Rectal smooth muscle tissue (tissue), 1 donor: ENCODE results near the gene AEBP2.

ENCODE experiments used
- H3K27ac ChIP-seq: one replicate; pipeline ENCODE4 v1.7.0; 2013; ENCODE audit warnings: low read depth, low read length, inconsistent platforms
- H3K27me3 ChIP-seq: one replicate; pipeline ENCODE4 v1.7.0; 2013; ENCODE audit warnings: low read length; ENCODE audit not compliant: control insufficient read depth, insufficient read depth
- H3K36me3 ChIP-seq: one replicate; pipeline ENCODE4 v1.7.0; 2013; ENCODE audit warnings: low read length; ENCODE audit not compliant: control insufficient read depth, insufficient read depth
- H3K4me1 ChIP-seq: one replicate; pipeline ENCODE4 v1.7.0; 2013; ENCODE audit warnings: low read length; ENCODE audit not compliant: control insufficient read depth, insufficient read depth
- H3K4me3 ChIP-seq: one replicate; pipeline ENCODE4 v1.7.0; 2013; ENCODE audit warnings: low read length
- H3K9ac ChIP-seq: one replicate; pipeline ENCODE4 v1.7.0; 2013; ENCODE audit warnings: low read length

AEBP2 gene

GRCh38 chr12:19447386-19447785 is 8.1 kb downstream of the AEBP2 start:
- no peak overlapping the region for H3K9ac ChIP-seq
- no peaks in the 10 kb centered on the region for H3K36me3 ChIP-seq
- H3K4me1 ChIP-seq, result peaks cover 3% of the 10 kb centered on the region
- no peaks in the 10 kb centered on the region for H3K27me3 ChIP-seq
- H3K27ac ChIP-seq, result no peak overlapping the region
- no peak overlapping the region for H3K4me3 ChIP-seq

- H3K27ac ChIP-seq, result peak overlapping the region; percentile 8
- peaks cover 4% of the 10 kb centered on the region for H3K4me1 ChIP-seq
- no peak overlapping the region for H3K9ac ChIP-seq
- no peaks in the 10 kb centered on the region for H3K36me3 ChIP-seq
- no peak overlapping the region for H3K4me3 ChIP-seq
- no peaks in the 10 kb centered on the region for H3K27me3 ChIP-seq
These were observed 10.5 kb downstream of the AEBP2 start for GRCh38 chr12:19449814-19450213.

- Histone ChIP-seq H3K27ac (peak overlapping the region; percentile 8), H3K27me3 (no peaks in the 10 kb centered on the region), H3K4me3 (no peak overlapping the region), H3K9ac (no peak overlapping the region), H3K36me3 (no peaks in the 10 kb centered on the region), H3K4me1 (peaks cover 4% of the 10 kb centered on the region)
These were observed 11.1 kb downstream of the AEBP2 start for GRCh38 chr12:19450362-19450761.

GRCh38 chr12:19451196-19451595 is 11.9 kb downstream of the AEBP2 start:
- Histone ChIP-seq H3K4me1 (peaks cover 4% of the 10 kb centered on the region), H3K36me3 (no peaks in the 10 kb centered on the region), H3K4me3 (no peak overlapping the region), H3K9ac (no peak overlapping the region), H3K27me3 (no peaks in the 10 kb centered on the region), H3K27ac (no peak overlapping the region)

GRCh38 chr12:19453961-19454360 is 14.7 kb downstream of the AEBP2 start:
- Histone ChIP-seq H3K36me3 (no peaks in the 10 kb centered on the region), H3K27ac (no peak overlapping the region), H3K27me3 (no peaks in the 10 kb centered on the region), H3K4me1 (peaks cover 4% of the 10 kb centered on the region), H3K9ac (no peak overlapping the region), H3K4me3 (no peak overlapping the region)

- no peak overlapping the region for H3K27ac ChIP-seq
- peaks cover 2% of the 10 kb centered on the region for H3K4me1 ChIP-seq
- H3K27me3 ChIP-seq, result no peaks in the 10 kb centered on the region
- H3K36me3 ChIP-seq, result no peaks in the 10 kb centered on the region
- no peak overlapping the region for H3K9ac ChIP-seq
- H3K4me3 ChIP-seq, result no peak overlapping the region
These were observed 15.5 kb downstream of the AEBP2 start for GRCh38 chr12:19454837-19455236.

- H3K9ac ChIP-seq, result no peak overlapping the region
- peaks cover 2% of the 10 kb centered on the region for H3K4me1 ChIP-seq
- H3K27ac ChIP-seq, result no peak overlapping the region
- H3K27me3 ChIP-seq, result no peaks in the 10 kb centered on the region
- H3K36me3 ChIP-seq, result no peaks in the 10 kb centered on the region
- no peak overlapping the region for H3K4me3 ChIP-seq
These were observed 16.9 kb downstream of the AEBP2 start for GRCh38 chr12:19456176-19456575.

- Histone ChIP-seq H3K36me3 (no peaks in the 10 kb centered on the region), H3K27ac (no peak overlapping the region), H3K27me3 (no peaks in the 10 kb centered on the region), H3K4me1 (peaks cover 2% of the 10 kb centered on the region), H3K4me3 (no peak overlapping the region), H3K9ac (no peak overlapping the region)
These were observed 18.3 kb downstream of the AEBP2 start for GRCh38 chr12:19457561-19457960.

- Histone ChIP-seq H3K9ac (no peak overlapping the region), H3K36me3 (no peaks in the 10 kb centered on the region), H3K27me3 (no peaks in the 10 kb centered on the region), H3K4me1 (peaks cover 2% of the 10 kb centered on the region), H3K27ac (no peak overlapping the region), H3K4me3 (no peak overlapping the region)
These were observed 19.4 kb downstream of the AEBP2 start for GRCh38 chr12:19458733-19459132.

- H3K4me3 ChIP-seq, result no peak overlapping the region
- H3K9ac ChIP-seq, result no peak overlapping the region
- H3K4me1 ChIP-seq, result no peaks in the 10 kb centered on the region
- no peaks in the 10 kb centered on the region for H3K36me3 ChIP-seq
- H3K27ac ChIP-seq, result no peak overlapping the region
- no peaks in the 10 kb centered on the region for H3K27me3 ChIP-seq
These were observed 22.7 kb downstream of the AEBP2 start for GRCh38 chr12:19461999-19462398.

GRCh38 chr12:19462406-19462805 is 23.1 kb downstream of the AEBP2 start:
- H3K4me1 ChIP-seq, result no peaks in the 10 kb centered on the region
- H3K27me3 ChIP-seq, result no peaks in the 10 kb centered on the region
- no peak overlapping the region for H3K9ac ChIP-seq
- no peak overlapping the region for H3K27ac ChIP-seq
- H3K4me3 ChIP-seq, result no peak overlapping the region
- H3K36me3 ChIP-seq, result no peaks in the 10 kb centered on the region

GRCh38 chr12:19464192-19464580 is 24.9 kb downstream of the AEBP2 start:
- H3K36me3 ChIP-seq, result no peaks in the 10 kb centered on the region
- no peak overlapping the region for H3K4me3 ChIP-seq
- no peak overlapping the region for H3K27ac ChIP-seq
- no peak overlapping the region for H3K9ac ChIP-seq
- H3K4me1 ChIP-seq, result no peaks in the 10 kb centered on the region
- H3K27me3 ChIP-seq, result no peaks in the 10 kb centered on the region

- H3K27me3 ChIP-seq, result no peaks in the 10 kb centered on the region
- H3K9ac ChIP-seq, result no peak overlapping the region
- no peak overlapping the region for H3K27ac ChIP-seq
- no peak overlapping the region for H3K4me3 ChIP-seq
- H3K4me1 ChIP-seq, result no peaks in the 10 kb centered on the region
- H3K36me3 ChIP-seq, result no peaks in the 10 kb centered on the region
These were observed 26.4 kb downstream of the AEBP2 start for GRCh38 chr12:19465711-19466110.
